ENCODE measurements around the gene GDF7. TPM values are rescaled to one million over a fixed set of nuclear protein-coding genes. Genes with fewer than 3 reads are reported as not detected.

The GDF7 gene
- total RNA-seq, 1 donor, result 0.31 TPM

DNA sequence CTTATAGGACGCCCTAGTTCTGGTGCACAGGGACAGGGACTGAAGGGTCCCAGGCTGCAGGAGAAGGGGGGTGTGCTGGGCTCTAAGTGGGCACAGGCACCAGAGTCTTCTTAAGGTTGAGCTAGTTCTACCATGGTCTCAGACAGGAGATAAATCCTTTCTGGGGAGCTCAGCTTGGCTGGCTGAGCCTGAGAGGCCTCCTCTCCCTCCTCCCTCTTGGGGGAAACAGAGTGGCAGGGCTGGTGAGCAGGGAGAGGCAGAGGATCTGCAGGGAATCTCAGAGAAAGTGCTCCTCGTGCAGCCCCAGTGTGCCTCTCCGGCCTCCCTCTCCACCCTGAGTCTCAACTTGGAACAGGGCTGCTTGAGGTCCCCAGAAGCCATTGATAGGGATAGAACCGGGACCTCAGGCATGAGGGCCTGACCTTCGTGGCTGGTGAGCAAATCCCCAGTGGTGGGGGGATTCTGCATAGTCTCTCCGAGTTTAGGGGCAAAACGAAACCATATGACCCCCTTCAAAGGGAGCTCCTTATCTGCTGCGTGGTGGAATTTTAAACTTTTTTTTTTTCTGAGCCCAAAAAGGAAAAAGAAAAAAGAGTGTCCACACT is 2.0 kb downstream of the GDF7 start:
- no peaks in the 10 kb centered on the region for H3K9me3 ChIP-seq (ENCODE audit: low read depth, low read length)
- peaks cover 39% of the 10 kb centered on the region for H3K4me1 ChIP-seq (ENCODE audit: insufficient read depth, low read length)
- peaks cover 85% of the 10 kb centered on the region for H3K27me3 ChIP-seq (ENCODE audit: insufficient read depth, low read length)
- H3K4me3 ChIP-seq (ENCODE audit: low read length), result no peak overlapping the region

DNA sequence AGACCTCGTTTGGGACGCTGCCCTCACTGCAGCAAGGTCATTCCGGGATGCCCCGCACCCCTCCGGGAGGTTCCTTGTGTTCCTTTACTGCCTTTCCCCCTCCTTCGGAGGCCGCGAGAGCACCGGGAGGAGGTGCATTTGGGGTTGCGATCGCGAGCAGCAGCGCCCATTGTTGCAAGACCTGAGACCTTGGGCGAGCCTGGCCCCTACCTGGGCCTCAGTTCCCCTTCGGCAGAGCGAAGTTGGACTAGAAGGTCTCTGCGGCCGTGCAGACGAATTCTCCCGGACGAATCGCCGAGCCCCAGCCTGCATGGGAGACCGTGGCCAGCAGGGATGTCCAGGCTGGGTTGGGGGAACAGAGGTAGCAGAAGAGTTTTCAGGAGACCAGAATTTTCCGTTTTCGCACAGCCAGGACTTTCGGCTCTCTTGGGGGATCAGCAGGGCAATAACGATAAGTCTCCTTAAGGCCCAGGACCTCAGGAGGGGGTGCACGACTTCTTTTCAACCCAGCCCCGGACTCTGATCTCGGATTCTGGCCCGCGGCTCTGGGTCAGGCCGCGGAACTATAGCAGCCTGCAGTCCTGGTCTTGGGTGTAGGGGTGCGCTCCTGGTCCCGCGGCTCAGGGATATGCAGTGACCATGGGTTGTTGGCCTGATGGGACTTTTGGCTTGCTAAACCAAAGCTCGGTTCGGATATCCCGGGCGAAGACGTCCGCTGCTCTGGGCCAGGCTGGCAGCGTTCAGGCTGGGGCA is 2.8 kb downstream of the GDF7 start:
- H3K9me3 ChIP-seq (ENCODE audit: low read depth, low read length), result no peaks in the 10 kb centered on the region
- H3K4me3 ChIP-seq (ENCODE audit: low read length), result no peak overlapping the region
- peaks cover 39% of the 10 kb centered on the region for H3K4me1 ChIP-seq (ENCODE audit: insufficient read depth, low read length)
- H3K27me3 ChIP-seq (ENCODE audit: insufficient read depth, low read length), result peaks cover 79% of the 10 kb centered on the region

DNA sequence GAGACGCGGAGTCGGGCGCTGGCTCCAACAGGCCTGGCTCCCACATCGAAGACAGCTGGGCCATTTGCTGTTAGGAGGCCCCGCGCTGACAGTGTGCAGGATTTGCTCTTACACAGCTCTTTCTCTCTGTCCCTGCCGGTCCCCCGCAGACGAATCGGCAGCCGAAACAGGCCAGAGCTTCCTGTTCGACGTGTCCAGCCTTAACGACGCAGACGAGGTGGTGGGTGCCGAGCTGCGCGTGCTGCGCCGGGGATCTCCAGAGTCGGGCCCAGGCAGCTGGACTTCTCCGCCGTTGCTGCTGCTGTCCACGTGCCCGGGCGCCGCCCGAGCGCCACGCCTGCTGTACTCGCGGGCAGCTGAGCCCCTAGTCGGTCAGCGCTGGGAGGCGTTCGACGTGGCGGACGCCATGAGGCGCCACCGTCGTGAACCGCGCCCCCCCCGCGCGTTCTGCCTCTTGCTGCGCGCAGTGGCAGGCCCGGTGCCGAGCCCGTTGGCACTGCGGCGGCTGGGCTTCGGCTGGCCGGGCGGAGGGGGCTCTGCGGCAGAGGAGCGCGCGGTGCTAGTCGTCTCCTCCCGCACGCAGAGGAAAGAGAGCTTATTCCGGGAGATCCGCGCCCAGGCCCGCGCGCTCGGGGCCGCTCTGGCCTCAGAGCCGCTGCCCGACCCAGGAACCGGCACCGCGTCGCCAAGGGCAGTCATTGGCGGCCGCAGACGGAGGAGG is 3.5 kb downstream of the GDF7 start:
- Histone ChIP-seq H3K9me3 (ENCODE audit: low read depth, low read length) (no peaks in the 10 kb centered on the region), H3K4me1 (ENCODE audit: insufficient read depth, low read length) (peaks cover 36% of the 10 kb centered on the region), H3K27me3 (ENCODE audit: insufficient read depth, low read length) (peaks cover 72% of the 10 kb centered on the region), H3K4me3 (ENCODE audit: low read length) (no peak overlapping the region)

DNA sequence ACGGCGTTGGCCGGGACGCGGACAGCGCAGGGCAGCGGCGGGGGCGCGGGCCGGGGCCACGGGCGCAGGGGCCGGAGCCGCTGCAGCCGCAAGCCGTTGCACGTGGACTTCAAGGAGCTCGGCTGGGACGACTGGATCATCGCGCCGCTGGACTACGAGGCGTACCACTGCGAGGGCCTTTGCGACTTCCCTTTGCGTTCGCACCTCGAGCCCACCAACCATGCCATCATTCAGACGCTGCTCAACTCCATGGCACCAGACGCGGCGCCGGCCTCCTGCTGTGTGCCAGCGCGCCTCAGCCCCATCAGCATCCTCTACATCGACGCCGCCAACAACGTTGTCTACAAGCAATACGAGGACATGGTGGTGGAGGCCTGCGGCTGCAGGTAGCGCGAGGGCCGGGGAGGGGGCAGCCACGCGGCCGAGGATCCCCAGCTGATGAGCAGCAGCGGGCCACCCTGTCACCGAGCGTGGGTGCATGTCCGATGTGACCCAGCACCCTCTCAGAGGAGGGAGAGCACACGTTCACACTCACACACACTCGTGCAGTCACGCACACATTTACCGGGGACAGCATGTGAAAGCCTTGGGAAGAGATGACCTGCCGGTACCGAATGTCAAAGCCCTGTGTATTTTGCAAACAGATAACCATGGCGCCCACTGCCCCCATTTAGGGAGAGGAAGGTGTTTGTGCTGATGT is 4.2 kb downstream of the GDF7 start:
- Histone ChIP-seq H3K27me3 (ENCODE audit: insufficient read depth, low read length) (peaks cover 65% of the 10 kb centered on the region), H3K9me3 (ENCODE audit: low read depth, low read length) (no peaks in the 10 kb centered on the region), H3K4me1 (ENCODE audit: insufficient read depth, low read length) (peaks cover 36% of the 10 kb centered on the region), H3K4me3 (ENCODE audit: low read length) (no peak overlapping the region)

DNA sequence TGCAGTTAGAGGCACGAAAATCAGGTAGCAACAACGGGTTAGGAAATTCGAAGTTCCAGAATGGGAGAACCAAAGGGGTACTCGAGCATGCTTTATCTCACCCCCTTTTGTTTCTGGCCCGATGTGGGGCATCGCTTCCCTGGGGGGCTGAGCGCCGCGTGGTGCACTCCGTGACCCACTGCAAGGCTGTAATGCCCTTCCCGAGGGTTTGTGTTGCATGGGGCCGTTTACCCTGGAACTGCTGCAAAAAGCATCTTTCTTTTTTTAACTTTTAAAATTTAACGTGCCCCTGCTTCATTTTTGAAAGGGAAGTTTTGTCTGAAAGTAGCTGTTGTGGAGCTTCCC is 4.8 kb downstream of the GDF7 start:
- H3K27me3 ChIP-seq (ENCODE audit: insufficient read depth, low read length), result peaks cover 59% of the 10 kb centered on the region
- H3K9me3 ChIP-seq (ENCODE audit: low read depth, low read length), result no peaks in the 10 kb centered on the region
- no peak overlapping the region for H3K4me3 ChIP-seq (ENCODE audit: low read length)
- H3K4me1 ChIP-seq (ENCODE audit: insufficient read depth, low read length), result peaks cover 37% of the 10 kb centered on the region

DNA sequence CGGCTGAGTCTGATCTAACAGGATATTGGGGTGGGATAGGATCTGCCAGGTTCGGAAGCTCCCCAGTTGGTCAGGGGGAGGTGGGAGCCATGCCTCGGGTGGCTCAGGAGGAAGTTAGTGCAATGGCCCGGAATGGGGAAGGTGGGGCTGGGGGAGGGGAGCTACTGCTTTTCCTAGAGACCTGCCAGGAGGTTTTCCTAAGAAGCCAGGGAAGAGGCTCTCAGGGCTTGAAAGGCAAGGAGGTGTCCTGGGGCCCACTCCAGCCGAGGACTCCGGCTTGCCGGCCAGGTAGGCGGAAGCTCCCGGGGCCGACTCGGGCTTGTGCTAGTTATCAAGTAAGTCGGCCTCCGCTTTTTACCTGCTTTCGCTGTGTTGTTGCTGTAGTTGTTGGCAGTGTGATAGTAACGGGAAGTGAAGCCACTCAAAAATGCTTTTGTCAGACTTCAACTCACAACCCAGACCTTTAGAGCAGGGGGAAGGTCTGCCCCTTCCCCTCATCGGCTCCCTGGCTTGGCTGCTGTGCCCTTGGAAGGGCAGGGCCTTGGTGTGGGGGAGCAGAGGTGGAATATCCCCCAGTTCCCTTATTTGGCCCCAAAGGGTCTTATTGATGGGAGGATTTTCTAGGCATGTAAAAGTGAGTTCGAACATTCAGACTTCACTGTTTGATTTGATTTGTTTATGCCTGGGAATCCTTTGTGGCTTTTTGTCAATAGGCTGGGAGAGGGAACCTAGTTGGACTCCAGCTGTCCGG is 5.4 kb downstream of the GDF7 start:
- peaks cover 42% of the 10 kb centered on the region for H3K4me1 ChIP-seq (ENCODE audit: insufficient read depth, low read length)
- H3K9me3 ChIP-seq (ENCODE audit: low read depth, low read length), result no peaks in the 10 kb centered on the region
- no peak overlapping the region for H3K4me3 ChIP-seq (ENCODE audit: low read length)
- peaks cover 59% of the 10 kb centered on the region for H3K27me3 ChIP-seq (ENCODE audit: insufficient read depth, low read length)

DNA sequence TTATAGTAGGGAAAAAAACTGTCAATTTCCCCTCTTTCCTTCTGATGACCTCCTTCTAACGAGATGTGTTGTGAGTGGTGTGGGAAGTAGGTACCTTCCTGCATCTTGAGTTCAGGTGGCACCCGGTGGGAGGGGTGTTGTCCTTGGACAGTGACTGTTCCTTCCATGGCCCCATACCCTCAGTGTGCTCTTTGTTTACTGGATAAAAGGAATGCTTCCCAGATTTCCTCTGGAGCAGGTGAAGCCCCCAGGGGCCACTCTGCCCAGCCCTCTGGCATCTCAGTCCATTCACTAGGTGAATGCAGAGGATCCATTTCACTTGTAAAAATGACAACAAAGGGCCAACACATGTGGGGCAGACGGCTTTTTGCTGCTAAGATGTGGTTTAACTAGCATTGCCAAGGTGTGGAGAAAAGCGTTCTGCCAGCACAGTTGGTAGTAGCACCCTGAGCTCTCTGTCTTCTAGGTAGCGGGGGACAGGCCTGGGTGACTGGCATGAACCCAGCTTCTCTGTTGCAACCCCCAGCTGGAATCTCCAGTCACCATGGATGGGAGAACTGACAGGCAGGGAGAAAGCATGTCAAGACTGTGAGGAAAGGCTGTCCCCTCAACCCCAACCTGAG is 6.9 kb downstream of the GDF7 start:
- H3K4me1 ChIP-seq (ENCODE audit: insufficient read depth, low read length), result peaks cover 42% of the 10 kb centered on the region
- no peaks in the 10 kb centered on the region for H3K9me3 ChIP-seq (ENCODE audit: low read depth, low read length)
- peaks cover 45% of the 10 kb centered on the region for H3K27me3 ChIP-seq (ENCODE audit: insufficient read depth, low read length)
- no peak overlapping the region for H3K4me3 ChIP-seq (ENCODE audit: low read length)

DNA sequence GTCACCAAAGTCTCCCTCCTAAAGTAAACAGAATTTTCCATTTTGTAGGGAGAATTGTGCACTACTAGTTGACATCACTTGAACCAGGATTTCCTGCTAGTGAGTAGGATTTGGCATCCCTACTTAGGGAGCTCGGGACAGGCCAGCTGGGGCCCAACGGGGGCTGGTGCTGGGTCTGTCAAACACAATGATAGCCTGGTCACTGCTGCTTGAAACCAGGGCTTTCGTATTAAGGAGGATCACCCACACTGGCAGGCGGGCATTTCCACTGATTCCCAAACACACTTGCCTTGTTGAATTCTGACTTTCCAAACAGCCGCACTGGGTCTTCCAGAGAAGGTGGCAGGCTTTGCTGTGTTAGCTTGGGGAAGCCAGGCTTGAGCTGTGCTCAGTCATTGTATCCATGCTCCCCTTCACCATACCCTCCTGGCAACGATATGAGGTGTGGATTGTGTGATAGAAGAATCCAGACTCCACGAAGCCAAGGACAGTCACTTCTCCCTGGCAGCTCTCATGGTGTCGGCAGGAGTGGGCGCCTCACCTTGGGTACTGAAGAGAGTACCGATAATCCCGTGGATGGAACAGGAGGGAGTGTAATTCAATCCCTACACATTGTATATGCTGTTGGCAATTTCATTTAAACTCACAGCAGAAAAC is 7.5 kb downstream of the GDF7 start:
- H3K4me1 ChIP-seq (ENCODE audit: insufficient read depth, low read length), result peaks cover 41% of the 10 kb centered on the region
- no peak overlapping the region for H3K4me3 ChIP-seq (ENCODE audit: low read length)
- H3K9me3 ChIP-seq (ENCODE audit: low read depth, low read length), result no peaks in the 10 kb centered on the region
- peaks cover 39% of the 10 kb centered on the region for H3K27me3 ChIP-seq (ENCODE audit: insufficient read depth, low read length)

DNA sequence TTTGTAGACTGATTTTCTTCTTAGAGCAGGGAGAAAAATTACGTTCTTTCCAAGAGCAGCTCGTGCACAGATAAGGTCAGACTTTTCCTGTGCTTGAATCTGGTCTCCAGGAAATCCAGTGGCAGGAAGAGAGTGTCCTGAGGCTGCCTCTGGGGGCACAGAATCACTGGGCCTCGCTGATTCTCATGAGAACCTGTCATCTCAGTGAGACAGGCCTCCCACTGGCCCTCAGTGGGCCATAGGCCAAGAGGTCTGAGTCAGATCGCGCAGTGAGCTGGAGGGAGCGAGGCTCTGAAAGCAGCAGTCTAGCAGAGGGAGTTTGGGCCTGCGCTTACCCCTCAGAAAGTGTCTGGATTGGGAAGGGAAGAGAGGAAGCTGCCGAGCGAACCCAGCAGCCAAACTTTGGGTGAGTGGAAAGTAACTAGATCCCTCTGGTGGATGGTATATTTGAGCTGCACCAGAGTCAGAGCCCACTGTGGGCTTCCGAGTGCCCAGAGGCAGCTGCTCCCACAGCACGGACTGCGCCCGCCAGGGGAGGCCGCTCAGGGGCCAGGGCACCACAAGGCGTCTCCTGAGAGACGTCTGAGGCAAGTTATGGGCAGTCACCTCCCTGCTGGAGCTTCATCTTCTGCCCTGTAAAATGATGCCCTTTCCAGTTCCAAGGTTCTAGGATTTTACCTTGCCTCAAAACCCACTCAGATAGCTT is 8.2 kb downstream of the GDF7 start:
- H3K4me1 ChIP-seq (ENCODE audit: insufficient read depth, low read length), result peaks cover 34% of the 10 kb centered on the region
- H3K4me3 ChIP-seq (ENCODE audit: low read length), result no peak overlapping the region
- H3K9me3 ChIP-seq (ENCODE audit: low read depth, low read length), result no peaks in the 10 kb centered on the region
- H3K27me3 ChIP-seq (ENCODE audit: insufficient read depth, low read length), result peaks cover 32% of the 10 kb centered on the region

DNA sequence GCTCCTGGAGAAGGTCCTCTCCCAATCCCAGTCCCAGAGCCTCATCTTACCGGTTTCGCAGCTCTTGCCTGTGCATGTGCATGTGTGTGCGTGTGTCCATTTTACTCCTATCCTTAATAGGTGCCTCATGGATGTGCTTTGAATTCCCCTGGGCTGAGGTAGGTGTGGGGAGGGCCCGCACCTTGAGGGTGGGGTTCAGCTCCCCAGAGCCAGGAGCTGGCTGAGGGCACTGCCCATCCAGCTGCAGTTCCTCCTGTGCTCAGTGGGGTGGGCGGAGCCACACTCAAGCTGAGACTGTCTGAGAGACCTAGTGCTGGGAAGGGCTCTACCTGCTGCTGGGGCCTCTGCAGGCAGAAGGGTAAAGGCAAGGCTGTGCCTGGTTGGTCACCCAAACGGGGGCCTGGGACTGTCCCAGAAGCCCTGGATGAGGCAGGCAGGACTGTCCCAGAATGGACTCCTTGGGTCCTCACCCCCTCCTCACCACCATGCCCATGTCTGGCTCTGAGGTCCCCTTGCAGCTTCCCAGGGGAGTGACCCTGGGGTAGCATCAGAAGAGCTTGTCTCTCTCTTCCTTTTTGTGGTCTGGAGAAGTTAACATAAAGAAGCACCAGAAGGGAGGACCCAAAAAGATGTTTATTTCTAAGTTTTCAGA is 8.9 kb downstream of the GDF7 start:
- Histone ChIP-seq H3K9me3 (ENCODE audit: low read depth, low read length) (no peaks in the 10 kb centered on the region), H3K27me3 (ENCODE audit: insufficient read depth, low read length) (peaks cover 30% of the 10 kb centered on the region), H3K4me1 (ENCODE audit: insufficient read depth, low read length) (peaks cover 30% of the 10 kb centered on the region), H3K4me3 (ENCODE audit: low read length) (no peak overlapping the region)

DNA sequence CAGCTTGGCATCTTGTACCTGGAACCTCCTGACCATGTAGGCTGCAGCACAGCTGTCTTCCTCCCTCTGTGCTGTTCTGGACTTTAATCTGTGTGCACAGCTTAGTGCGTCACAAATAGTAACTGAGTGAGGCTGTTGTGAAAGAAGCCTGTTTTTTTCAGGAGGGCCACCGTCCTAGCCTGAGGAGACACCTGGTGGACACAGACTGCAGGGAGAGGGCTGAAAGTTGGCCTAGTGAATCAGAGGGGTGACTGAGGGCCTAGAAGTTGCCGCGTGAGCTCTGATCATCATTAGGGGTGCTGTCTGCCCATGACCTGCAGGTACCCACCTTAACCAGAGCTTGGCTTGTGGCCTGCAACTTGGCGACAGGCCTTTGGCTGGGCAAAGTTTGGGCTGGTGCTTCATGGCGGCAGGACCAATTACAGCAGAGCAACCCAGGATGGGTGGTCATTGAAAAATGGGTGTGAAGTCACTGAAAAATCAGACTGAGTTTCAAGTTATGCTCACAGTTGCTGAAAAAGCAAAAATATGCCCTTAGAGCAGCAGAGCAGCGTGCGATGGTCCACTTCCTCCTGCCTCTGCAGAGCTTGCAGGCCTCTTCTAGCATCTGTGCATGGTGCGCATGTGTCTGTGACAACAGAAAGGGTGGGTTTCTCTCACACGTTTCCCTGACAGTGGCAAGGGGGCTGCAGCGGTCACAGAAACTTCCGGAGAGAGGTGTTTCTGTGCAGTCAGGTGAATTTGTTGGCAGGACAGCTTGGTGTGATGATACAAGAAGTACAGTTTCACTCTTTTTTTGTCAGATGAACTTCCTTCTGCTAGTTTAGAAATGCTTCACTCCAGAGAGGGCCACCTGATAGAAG is 9.6 kb downstream of the GDF7 start:
- H3K27me3 ChIP-seq (ENCODE audit: insufficient read depth, low read length), result peaks cover 24% of the 10 kb centered on the region
- peaks cover 27% of the 10 kb centered on the region for H3K4me1 ChIP-seq (ENCODE audit: insufficient read depth, low read length)
- H3K4me3 ChIP-seq (ENCODE audit: low read length), result no peak overlapping the region
- no peaks in the 10 kb centered on the region for H3K9me3 ChIP-seq (ENCODE audit: low read depth, low read length)

DNA sequence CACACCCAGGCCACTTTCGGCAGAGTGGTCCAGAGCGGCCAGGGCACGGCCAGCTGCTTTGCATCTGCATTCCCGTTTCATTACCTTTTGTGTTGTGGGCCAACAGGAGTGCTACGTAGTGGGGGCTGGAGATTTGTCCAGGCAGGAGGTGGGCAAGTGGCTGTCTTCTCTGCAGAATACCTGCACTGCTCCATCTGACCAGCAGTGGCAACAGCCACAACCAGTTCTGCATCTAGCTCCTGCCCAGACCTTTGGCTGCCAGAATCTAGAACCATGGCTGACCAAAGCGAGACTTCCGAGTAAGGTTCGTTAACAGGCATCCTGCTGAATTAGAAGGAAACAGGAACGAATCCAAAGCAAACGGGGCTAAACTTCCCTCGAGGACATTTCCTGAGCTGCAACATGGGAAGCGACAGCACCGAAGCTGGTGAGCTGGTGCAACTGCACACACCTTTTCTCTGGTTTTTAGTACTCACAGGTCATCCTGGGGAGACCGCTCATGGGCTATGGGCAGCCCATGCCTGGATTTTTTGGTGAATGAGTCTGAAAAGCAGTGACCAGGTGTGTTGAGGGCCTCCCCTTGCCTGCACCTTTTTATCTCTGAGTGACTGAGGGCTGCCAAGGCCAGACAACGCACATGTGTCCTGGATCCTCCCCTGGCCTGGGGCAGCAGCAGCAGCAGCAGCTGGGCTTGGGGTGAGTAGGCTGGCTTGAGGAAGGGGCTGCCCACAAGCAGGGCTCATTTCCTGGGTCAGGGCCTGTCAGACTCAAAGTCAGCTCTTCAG is 10.5 kb downstream of the GDF7 start:
- Histone ChIP-seq H3K4me3 (ENCODE audit: low read length) (no peak overlapping the region), H3K4me1 (ENCODE audit: insufficient read depth, low read length) (peaks cover 24% of the 10 kb centered on the region), H3K9me3 (ENCODE audit: low read depth, low read length) (no peaks in the 10 kb centered on the region), H3K27me3 (ENCODE audit: insufficient read depth, low read length) (peaks cover 15% of the 10 kb centered on the region)

Measured in mononuclear cell (primary cell).